GM21723 (cell line): ENCODE results near the gene RPUSD1.
"Not testable (repeated sequence)": the region's sequence is repeated elsewhere in the genome, so short reads cannot be mapped to it uniquely, and the experiment has no call there.

Source experiments
- ATAC-seq: cut with Tn5 transposase; IDR thresholded peaks from one replicate; pipeline ENCODE4 v1.9.1; 2021; ENCODE audit warnings: mild to moderate bottlenecking, moderate library complexity; ENCODE audit not compliant: unreplicated experiment

The RPUSD1 gene, protein sequence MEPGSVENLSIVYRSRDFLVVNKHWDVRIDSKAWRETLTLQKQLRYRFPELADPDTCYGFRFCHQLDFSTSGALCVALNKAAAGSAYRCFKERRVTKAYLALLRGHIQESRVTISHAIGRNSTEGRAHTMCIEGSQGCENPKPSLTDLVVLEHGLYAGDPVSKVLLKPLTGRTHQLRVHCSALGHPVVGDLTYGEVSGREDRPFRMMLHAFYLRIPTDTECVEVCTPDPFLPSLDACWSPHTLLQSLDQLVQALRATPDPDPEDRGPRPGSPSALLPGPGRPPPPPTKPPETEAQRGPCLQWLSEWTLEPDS

DNA sequence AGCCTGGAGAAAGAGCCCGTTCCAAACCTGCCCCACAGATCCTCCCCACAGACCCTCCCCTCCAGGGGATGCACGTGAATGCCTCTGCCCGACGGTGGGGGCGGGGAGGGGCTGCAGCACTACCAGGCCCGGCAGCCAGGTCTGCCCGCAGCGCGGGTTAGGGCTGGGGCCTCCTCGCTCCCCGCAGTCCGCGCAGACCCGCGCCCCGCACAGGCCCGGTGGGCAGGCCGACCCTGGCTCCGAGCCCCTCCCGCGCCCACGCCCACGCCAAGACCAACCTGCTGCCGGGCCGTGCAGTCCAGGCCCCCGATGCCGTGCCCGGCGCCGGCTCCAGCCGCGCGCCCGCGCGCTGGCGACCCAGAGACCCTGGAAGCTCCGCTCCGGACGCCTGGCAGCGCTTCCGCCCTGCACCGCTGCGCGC, at the start of gene RPUSD1:
Gene RPUSD1 (minus strand): TSS at position 404 of the 421 bp plus-strand sequence. CDS start 644 bp downstream, outside the sequence.
- no peak for ATAC-seq

GRCh38 chr16:836822-837221, 48.6 kb upstream of the RPUSD1 start:
- ATAC-seq, result not testable (repeated sequence)

- no peak for ATAC-seq
Observed at GRCh38 chr16:836221-836620, 48.0 kb upstream of the RPUSD1 start.

DNA sequence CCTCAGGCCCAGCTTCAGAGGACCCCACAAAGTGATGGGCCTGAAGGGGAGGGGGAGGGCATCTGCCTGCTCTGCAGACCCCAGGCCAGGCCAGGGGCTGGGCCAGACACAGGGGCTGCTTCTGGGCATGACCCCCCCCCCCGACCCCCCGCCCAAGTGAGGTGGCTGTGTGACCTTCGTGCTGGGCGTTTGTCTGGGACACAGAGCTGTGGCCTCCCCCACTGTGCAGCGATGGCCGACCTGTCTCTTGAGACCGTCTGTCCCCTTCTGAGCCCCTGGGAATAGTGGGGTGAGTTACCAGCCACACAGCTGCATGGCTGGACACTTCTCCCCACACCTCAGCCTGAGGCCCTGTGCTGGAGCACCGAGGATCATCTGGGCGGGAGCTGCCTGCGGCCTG, 47.2 kb upstream of the RPUSD1 start:
- no peak for ATAC-seq

- no peak for ATAC-seq
Observed at GRCh38 chr16:833411-833810, 45.2 kb upstream of the RPUSD1 start.

DNA sequence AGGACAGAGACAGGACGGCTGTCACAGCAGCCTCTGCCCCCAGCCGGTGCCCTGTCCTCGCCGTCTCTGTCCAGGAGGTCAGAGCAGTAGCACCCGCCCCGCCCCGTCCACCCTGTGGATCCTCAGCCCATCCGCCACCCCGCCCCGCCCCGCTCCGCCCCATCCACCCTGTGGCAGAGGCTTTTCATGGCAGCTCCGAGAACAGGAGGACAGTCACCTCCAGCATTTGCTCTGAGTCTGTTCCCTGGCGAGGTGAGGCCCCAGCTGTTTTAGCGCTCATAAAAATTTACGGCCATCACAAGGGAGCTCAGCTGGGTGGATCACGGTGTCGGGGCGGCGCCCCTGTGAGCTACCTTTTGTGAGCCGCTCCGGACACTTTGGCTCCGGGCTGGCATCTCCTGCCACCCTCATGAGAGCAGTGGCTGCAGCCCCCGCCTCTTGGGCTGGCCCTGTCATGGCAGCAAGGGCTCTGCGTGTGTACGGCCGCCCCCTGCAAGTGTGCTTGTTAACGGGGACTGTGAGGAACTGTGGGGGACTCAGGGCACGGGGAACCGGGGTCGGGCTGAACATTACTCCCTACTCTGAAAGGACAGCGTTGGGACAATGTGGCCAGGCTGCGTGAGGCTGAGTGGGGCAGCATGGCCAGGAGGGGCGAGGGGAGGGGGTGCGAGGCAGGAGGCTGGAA, 44.6 kb upstream of the RPUSD1 start:
- no peak for ATAC-seq

GRCh38 chr16:831571-832413, 43.6 kb upstream of the RPUSD1 start:
- ATAC-seq, result no peak

GRCh38 chr16:830871-831570, 42.8 kb upstream of the RPUSD1 start:
- no peak for ATAC-seq

GRCh38 chr16:830107-830870, 42.1 kb upstream of the RPUSD1 start:
- ATAC-seq, result no peak

GRCh38 chr16:828891-829290, 40.7 kb upstream of the RPUSD1 start:
- ATAC-seq, result no peak

- ATAC-seq, result no peak
Observed at GRCh38 chr16:827513-827912, 39.3 kb upstream of the RPUSD1 start.

DNA sequence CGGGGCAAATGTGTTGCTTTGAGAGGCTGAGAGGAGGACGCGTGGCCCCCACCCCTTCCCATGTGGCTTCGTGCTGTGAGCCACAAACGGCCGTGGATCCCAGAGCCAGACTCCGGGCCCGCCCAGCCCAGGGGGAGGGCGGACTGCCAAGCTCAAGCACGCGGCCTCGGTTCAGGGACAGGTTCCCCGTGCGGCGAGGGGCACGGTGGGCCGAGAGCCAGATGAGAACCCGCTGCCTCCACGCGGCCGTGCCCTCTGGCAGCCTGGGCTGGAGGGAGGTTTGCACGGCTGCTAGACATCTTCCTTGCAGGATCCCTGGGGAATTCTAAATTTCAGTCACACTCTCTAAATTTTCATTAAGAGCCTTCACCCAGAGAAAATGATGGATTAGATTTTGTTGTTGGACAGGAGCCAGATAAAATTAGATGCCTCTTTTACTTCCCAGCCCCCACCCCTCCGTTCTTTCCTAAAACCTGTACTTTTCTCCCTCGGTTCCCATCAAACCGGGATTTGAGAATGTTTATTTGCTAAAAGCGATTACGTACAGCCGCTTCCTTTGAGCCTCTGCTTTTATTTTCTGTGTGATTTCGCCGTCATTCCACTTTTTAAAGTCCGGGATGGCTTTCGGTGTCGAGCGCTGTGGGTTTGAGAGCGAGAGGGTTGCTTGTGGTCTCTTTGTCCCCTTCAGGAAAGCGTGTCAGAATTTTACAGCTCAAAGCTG, 37.3 kb upstream of the RPUSD1 start:
- ATAC-seq, result no peak

DNA sequence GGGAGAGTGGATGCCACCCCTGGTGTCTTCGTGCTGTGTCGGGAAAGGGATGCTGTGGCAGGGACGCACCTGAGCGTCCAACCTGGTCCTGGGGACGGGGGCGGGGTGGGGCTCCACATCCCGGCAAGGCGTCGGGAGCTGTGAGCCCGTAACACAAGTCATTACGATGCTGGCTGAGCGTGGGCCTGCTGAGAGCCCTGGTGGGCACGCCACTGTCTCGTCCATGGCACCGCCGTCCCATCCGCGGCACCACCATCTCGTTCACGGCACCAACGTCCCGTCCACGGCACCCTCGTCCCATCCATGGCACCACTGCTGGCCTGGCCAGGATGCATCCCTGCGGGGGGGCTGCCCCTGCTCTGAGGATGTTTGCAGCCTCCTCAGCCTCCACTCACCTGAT, 36.4 kb upstream of the RPUSD1 start:
- no peak for ATAC-seq

GRCh38 chr16:824194-824593, 36.0 kb upstream of the RPUSD1 start:
- no peak for ATAC-seq

GRCh38 chr16:822909-823297, 34.7 kb upstream of the RPUSD1 start:
- no peak for ATAC-seq

DNA sequence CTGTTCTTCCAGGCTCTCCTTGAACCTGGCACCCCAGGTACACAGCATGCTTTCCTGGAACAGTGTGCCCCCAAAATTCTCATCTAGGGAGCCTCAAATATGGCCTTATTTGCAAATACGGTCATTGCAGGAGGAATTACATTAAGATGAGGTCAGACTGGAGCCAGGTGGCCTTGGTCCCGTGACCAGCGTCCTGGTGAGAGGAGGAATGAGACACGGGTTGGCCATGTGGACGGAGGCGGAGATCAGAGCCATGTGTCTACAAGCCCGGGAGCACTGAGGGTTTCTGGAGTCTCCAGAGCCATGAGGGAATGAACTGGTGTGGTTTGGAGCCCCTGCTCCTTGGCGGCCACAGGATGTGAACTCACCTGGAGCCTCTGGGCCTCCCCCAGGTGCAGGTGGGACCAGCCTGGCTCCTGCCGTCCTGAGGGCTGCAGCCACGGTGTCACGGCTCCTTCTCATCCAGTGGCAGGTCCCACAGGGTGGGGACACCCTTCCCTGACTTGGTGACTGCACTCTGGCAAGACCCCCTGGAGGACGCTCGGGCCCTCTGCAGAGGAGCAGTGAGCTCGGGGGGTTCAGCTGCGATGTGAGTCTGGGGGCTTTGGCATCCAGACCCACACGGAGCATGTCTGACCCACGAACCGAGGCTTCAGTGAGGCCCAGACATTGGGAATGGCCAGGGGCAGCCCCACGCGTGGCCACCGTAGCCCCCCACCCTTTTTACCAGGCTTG, 34.2 kb upstream of the RPUSD1 start:
- ATAC-seq, result no peak

- ATAC-seq, result no peak
Observed at GRCh38 chr16:821751-822150, 33.6 kb upstream of the RPUSD1 start.

DNA sequence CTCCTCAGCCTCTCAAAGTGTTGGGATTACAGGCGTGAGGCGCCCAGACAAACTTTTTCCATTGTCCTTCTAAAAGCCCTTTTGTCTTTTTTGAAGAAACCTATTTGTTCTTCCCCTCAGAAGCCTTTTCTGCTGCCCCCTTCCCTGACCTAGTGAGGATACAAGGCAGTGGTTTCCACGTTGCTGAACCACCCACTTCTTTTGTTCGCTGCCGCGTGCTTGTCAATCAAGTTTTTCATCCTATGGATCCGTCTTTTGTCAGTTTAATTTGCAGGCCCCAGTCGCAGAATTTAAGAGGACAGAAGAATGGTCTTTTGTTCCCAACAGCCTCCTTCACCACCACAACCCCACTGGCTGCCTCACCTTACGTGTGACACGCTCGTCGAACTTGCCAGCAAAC, 32.6 kb upstream of the RPUSD1 start:
- ATAC-seq, result no peak

DNA sequence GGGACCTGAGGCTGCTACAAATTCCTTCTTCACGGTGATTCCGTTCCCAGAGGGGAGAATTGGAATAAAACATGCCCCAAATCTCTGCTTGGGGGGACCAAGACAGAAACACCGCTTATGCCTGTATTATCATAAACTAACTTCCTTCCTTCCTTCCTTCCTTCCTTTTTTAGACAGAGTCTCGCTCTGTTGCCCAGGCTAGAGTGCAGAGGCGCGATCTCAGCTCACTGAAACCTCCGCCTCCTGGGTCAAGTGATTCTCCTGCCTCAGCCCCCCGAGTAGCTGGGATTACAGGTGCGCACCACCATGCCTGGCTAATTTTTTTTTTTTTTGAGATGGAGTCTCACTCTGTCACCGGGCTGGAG, 31.8 kb upstream of the RPUSD1 start:
- ATAC-seq, result not testable (repeated sequence)
